Activated T-helper 2 cell treated with anti-CD3 and anti-CD28 coated beads, Interferon-gamma antibody, Interleukin-2, Interleukin-4, amounts not matched to agents 10 μg/mL and 5 μg/mL and 100 μg/mL, durations not matched to agents 14 hours and 24 hours and 36 hours (primary cell): Measurements from ENCODE around the gene CREBZF. TPM values are rescaled to one million over a fixed set of nuclear protein-coding genes. Genes with fewer than 3 reads are reported as not detected.

Experiments used
- DNase-seq: peaks from one replicate; pipeline ENCODE4 v3.0.0; 2021; ENCODE audit warnings: low spot score
- H3K27ac Mint-ChIP-seq: one replicate; pipeline ENCODE4 v1.8.0; 2021; ENCODE audit warnings: mixed read lengths
- H3K27me3 Mint-ChIP-seq: one replicate; pipeline ENCODE4 v1.8.0; 2021; ENCODE audit warnings: low read depth, mixed read lengths
- H3K36me3 Mint-ChIP-seq: one replicate; pipeline ENCODE4 v1.8.0; 2021; ENCODE audit warnings: low read depth, mixed read lengths
- H3K4me1 Mint-ChIP-seq: one replicate; pipeline ENCODE4 v1.8.0; 2021; ENCODE audit warnings: low read depth, mixed read lengths
- H3K4me3 Mint-ChIP-seq: one replicate; pipeline ENCODE4 v1.8.0; 2021; ENCODE audit warnings: low read depth, mild to moderate bottlenecking, moderate library complexity, mixed read lengths
- H3K9me3 Mint-ChIP-seq: one replicate; pipeline ENCODE4 v1.8.0; 2021; ENCODE audit warnings: mixed read lengths
- intact Hi-C: fragments of 100-400 bp; cut with micrococcal nuclease; formaldehyde crosslinking; loops from one replicate; pipeline ENCODE4 v1.15.1; 2023
- total RNA-seq: library from RNA; stranded (reverse); gene quantifications from 2 replicates; pipeline ENCODE4 v1.2.3, GENCODE V29; 2022

CREBZF gene, protein sequence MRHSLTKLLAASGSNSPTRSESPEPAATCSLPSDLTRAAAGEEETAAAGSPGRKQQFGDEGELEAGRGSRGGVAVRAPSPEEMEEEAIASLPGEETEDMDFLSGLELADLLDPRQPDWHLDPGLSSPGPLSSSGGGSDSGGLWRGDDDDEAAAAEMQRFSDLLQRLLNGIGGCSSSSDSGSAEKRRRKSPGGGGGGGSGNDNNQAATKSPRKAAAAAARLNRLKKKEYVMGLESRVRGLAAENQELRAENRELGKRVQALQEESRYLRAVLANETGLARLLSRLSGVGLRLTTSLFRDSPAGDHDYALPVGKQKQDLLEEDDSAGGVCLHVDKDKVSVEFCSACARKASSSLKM
- total RNA-seq = 47.8 and 49.7 TPM in 2 replicates

- Mint-ChIP-seq H3K36me3 (peaks cover 38% of the 10 kb centered on the region), H3K9me3 (no peaks in the 10 kb centered on the region), H3K4me1 (peaks cover 33% of the 10 kb centered on the region), H3K4me3 (peak within 1 kb of the TSS; percentile 99), H3K27me3 (no peaks in the 10 kb centered on the region), H3K27ac (peak within 1 kb of the TSS; percentile 96)
- DNase-seq = peak; percentile 94
- intact Hi-C loops = loop anchor here (1.0 to 5.0 kb wide), 7 partner anchors 37 to 637 kb away; partner anchors contain the start of genes EED, HIKESHI, PICALM and TMEM126B
These were observed at the start of gene CREBZF for GRCh38 chr11:85664615-85665481. Gene CREBZF, minus strand, starts transcription at chr11:85665129. Its CDS starts 254 bp downstream, at chr11:85664875.

GRCh38 chr11:85712953-85713352, 48.0 kb upstream of the CREBZF start:
- Mint-ChIP-seq H3K4me1 (peaks cover 16% of the 10 kb centered on the region), H3K27ac (no peak overlapping the region), H3K27me3 (no peaks in the 10 kb centered on the region), H3K4me3 (no peak overlapping the region), H3K9me3 (no peaks in the 10 kb centered on the region), H3K36me3 (peaks cover 3% of the 10 kb centered on the region)
- intact Hi-C loops = no loop called here
- DNase-seq = no peak

GRCh38 chr11:85710917-85711316, 46.0 kb upstream of the CREBZF start:
- H3K9me3 Mint-ChIP-seq = no peaks in the 10 kb centered on the region
- H3K4me1 Mint-ChIP-seq = peaks cover 5% of the 10 kb centered on the region
- no peaks in the 10 kb centered on the region for H3K27me3 Mint-ChIP-seq
- DNase-seq = no peak
- intact Hi-C loops = no loop called here
- no peak overlapping the region for H3K4me3 Mint-ChIP-seq
- peaks cover 12% of the 10 kb centered on the region for H3K36me3 Mint-ChIP-seq
- no peak overlapping the region for H3K27ac Mint-ChIP-seq

DNA sequence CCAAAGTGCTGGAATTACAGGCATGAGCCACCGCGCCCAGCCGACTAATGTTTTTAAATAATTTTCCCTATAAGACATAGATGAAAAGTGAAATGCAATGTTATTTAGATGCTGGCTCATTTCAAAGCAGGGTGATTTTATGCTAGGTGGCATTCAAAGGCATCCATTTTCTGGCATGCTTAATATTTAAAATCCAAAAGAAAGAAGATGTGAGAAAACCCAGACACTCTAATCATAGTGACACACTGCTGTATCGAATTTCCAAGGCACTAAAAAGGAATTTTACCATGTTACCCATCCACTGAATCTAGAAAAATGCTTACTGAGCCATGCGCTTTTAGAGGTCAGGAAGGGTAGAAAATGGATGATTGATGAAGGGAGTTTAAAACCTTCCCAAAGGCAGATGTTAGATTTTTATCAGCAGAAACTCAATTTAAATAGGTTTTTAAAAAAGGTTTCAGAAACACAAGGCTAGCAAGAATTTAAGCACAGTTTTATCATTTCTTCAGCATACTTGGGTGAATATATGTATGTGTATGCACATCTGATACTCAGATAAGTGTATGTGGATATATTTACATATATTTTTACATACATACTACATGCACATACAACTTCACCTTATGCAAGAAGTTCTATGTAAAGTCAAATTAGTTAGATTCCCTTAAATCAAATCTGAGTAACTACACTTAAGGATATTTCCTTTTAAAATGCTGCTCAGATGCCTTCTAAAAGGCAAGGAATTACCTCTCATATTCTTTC, 45.2 kb upstream of the CREBZF start:
- intact Hi-C loops = no loop called here
- no peak for DNase-seq

GRCh38 chr11:85705800-85706199, 40.9 kb upstream of the CREBZF start:
- H3K4me3 Mint-ChIP-seq = no peak overlapping the region
- H3K27ac Mint-ChIP-seq = no peak overlapping the region
- H3K9me3 Mint-ChIP-seq = peaks cover 11% of the 10 kb centered on the region
- peaks cover 34% of the 10 kb centered on the region for H3K36me3 Mint-ChIP-seq
- intact Hi-C loops = no loop called here
- H3K27me3 Mint-ChIP-seq = peaks cover 2% of the 10 kb centered on the region
- peaks cover 5% of the 10 kb centered on the region for H3K4me1 Mint-ChIP-seq
- DNase-seq = no peak

More for the DNA sequence above, 45.2 kb upstream of the CREBZF start:
- H3K9me3 Mint-ChIP-seq = no peaks in the 10 kb centered on the region
- H3K4me3 Mint-ChIP-seq = no peak overlapping the region
- no peak overlapping the region for H3K27ac Mint-ChIP-seq
- peaks cover 15% of the 10 kb centered on the region for H3K36me3 Mint-ChIP-seq
- no peaks in the 10 kb centered on the region for H3K27me3 Mint-ChIP-seq
- peaks cover 5% of the 10 kb centered on the region for H3K4me1 Mint-ChIP-seq

GRCh38 chr11:85704967-85705366, 40.0 kb upstream of the CREBZF start:
- Mint-ChIP-seq H3K27me3 (peaks cover 2% of the 10 kb centered on the region), H3K36me3 (peaks cover 35% of the 10 kb centered on the region), H3K9me3 (peaks cover 11% of the 10 kb centered on the region), H3K4me1 (peaks cover 11% of the 10 kb centered on the region), H3K27ac (no peak overlapping the region), H3K4me3 (no peak overlapping the region)
- intact Hi-C loops = no loop called here
- DNase-seq = no peak

DNA sequence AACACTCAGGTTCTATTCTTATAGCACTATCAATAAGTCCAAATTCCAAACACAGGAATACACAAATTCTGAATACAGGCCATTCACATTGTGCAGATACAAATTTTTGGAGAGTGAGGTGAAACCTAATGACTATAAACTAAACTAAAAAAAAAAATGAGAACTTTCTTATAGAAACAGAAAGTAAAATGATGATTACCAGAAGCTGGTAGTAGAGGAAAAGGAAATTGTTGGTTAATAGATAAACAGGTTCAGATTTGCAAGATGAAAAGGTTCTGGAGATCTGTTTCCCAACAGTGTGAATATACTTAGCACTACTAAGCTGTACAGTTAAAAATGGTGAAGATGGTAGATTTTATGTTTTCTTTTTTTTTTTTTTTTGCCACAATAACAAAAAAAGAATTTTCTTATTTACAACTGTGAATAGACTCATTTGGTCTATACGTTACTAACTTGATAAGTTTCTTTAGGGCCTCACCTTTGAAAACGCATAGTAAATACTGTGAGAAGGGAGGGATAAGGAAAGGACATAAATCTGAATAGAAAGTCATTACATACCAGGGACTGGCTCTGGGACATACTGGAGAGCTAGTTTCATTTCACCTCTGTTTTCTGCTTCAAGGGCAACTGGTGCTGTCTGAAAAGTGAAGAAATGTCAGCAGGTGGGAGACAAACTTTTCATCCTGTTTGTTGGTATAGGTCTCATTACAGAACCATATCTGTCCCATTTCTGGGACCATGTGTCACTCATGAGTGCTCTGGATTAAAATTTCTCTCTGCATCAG, 35.2 kb upstream of the CREBZF start:
- H3K36me3 Mint-ChIP-seq = peaks cover 46% of the 10 kb centered on the region
- H3K9me3 Mint-ChIP-seq = peaks cover 11% of the 10 kb centered on the region
- no peak overlapping the region for H3K4me3 Mint-ChIP-seq
- DNase-seq = no peak
- peaks cover 2% of the 10 kb centered on the region for H3K27me3 Mint-ChIP-seq
- intact Hi-C loops = loop anchor here (2.0 kb wide), 1 partner anchor 51 kb away; no protein-coding TSS in a partner anchor
- H3K27ac Mint-ChIP-seq = peak overlapping the region; percentile 83
- peaks cover 43% of the 10 kb centered on the region for H3K4me1 Mint-ChIP-seq

- peaks cover 50% of the 10 kb centered on the region for H3K4me1 Mint-ChIP-seq
- no peaks in the 10 kb centered on the region for H3K27me3 Mint-ChIP-seq
- H3K9me3 Mint-ChIP-seq = peaks cover 5% of the 10 kb centered on the region
- H3K4me3 Mint-ChIP-seq = no peak overlapping the region
- DNase-seq = no peak
- H3K36me3 Mint-ChIP-seq = peaks cover 36% of the 10 kb centered on the region
- H3K27ac Mint-ChIP-seq = no peak overlapping the region
- intact Hi-C loops = no loop called here
These were observed 33.3 kb upstream of the CREBZF start for GRCh38 chr11:85698195-85698594.

- H3K4me1 Mint-ChIP-seq = peaks cover 50% of the 10 kb centered on the region
- peaks cover 35% of the 10 kb centered on the region for H3K36me3 Mint-ChIP-seq
- no peak overlapping the region for H3K4me3 Mint-ChIP-seq
- peaks cover under 1% of the 10 kb centered on the region for H3K9me3 Mint-ChIP-seq
- no peak for DNase-seq
- intact Hi-C loops = no loop called here
- H3K27me3 Mint-ChIP-seq = no peaks in the 10 kb centered on the region
- H3K27ac Mint-ChIP-seq = no peak overlapping the region
These were observed 32.8 kb upstream of the CREBZF start for GRCh38 chr11:85697747-85698146.

GRCh38 chr11:85695546-85695945, 30.6 kb upstream of the CREBZF start:
- H3K4me3 Mint-ChIP-seq = no peak overlapping the region
- H3K9me3 Mint-ChIP-seq = no peaks in the 10 kb centered on the region
- DNase-seq = no peak
- peaks cover 2% of the 10 kb centered on the region for H3K27me3 Mint-ChIP-seq
- peaks cover 50% of the 10 kb centered on the region for H3K4me1 Mint-ChIP-seq
- no peak overlapping the region for H3K27ac Mint-ChIP-seq
- H3K36me3 Mint-ChIP-seq = peaks cover 40% of the 10 kb centered on the region
- intact Hi-C loops = no loop called here

DNA sequence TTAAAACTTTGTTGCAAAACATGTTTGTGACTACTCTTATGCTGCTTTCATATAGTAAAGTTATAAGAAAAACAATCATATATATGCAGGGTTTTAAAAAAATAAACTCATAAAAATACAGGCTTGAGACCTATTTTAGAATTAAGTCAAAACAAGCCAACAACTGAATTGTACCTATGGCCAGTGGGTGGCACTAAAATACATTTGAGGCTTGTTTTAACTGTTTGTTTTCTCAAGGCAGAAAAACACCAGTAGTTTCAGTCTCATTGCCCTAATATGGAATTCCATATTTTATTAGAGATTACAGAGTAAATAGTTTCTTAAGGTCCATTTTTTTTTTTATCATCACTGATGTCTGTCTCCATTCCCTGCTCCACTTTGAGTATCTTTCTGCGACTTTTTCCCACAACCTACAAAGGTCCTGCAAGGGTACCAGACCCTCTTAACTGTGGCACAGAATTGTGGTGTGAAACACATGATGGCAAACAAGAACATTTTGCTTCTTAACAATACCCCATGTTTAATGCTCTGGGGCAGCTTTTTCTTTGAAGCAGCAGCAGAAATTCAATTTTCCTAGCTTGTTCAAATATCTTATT, 29.6 kb upstream of the CREBZF start:
- H3K27me3 Mint-ChIP-seq = peaks cover 7% of the 10 kb centered on the region
- no peak overlapping the region for H3K27ac Mint-ChIP-seq
- H3K4me3 Mint-ChIP-seq = no peak overlapping the region
- peaks cover 39% of the 10 kb centered on the region for H3K36me3 Mint-ChIP-seq
- H3K9me3 Mint-ChIP-seq = no peaks in the 10 kb centered on the region
- intact Hi-C loops = loop anchor here (1.0 kb wide), 2 partner anchors 133 to 160 kb away; no protein-coding TSS in a partner anchor
- H3K4me1 Mint-ChIP-seq = peaks cover 43% of the 10 kb centered on the region
- DNase-seq = no peak
